AG09319 (cell line): ENCODE results near the gene TIPRL.
"Not testable (repeated sequence)": the region's sequence is repeated elsewhere in the genome, so short reads cannot be mapped to it uniquely, and the experiment has no call there.

Experiments used
- DNase-seq: peaks from one replicate; pipeline ENCODE4 v3.0.0-alpha.2; 2010; ENCODE audit warnings: low read depth; ENCODE audit errors: extremely low read depth
- TF ChIP-seq, protein P1 (sequence below): IDR thresholded peaks from 2 replicates; pipeline ENCODE4 v1.5.1; 2011; ENCODE audit warnings: low read depth, mild to moderate bottlenecking, inconsistent platforms, low read length, moderate library complexity

Gene TIPRL

GRCh38 chr1:168178227-168178637, 530 bp upstream of the TIPRL start:
- DNase-seq = no peak
- TF ChIP-seq, protein P1, sequence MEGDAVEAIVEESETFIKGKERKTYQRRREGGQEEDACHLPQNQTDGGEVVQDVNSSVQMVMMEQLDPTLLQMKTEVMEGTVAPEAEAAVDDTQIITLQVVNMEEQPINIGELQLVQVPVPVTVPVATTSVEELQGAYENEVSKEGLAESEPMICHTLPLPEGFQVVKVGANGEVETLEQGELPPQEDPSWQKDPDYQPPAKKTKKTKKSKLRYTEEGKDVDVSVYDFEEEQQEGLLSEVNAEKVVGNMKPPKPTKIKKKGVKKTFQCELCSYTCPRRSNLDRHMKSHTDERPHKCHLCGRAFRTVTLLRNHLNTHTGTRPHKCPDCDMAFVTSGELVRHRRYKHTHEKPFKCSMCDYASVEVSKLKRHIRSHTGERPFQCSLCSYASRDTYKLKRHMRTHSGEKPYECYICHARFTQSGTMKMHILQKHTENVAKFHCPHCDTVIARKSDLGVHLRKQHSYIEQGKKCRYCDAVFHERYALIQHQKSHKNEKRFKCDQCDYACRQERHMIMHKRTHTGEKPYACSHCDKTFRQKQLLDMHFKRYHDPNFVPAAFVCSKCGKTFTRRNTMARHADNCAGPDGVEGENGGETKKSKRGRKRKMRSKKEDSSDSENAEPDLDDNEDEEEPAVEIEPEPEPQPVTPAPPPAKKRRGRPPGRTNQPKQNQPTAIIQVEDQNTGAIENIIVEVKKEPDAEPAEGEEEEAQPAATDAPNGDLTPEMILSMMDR = no peak

GRCh38 chr1:168179438-168180147, 831 bp downstream of the TIPRL start:
- no peak for DNase-seq
- TF ChIP-seq, protein P1 = no peak

- no peak for DNase-seq
- TF ChIP-seq, protein P1 = no peak
Observed at GRCh38 chr1:168180148-168180524, 1.4 kb downstream of the TIPRL start.

DNA sequence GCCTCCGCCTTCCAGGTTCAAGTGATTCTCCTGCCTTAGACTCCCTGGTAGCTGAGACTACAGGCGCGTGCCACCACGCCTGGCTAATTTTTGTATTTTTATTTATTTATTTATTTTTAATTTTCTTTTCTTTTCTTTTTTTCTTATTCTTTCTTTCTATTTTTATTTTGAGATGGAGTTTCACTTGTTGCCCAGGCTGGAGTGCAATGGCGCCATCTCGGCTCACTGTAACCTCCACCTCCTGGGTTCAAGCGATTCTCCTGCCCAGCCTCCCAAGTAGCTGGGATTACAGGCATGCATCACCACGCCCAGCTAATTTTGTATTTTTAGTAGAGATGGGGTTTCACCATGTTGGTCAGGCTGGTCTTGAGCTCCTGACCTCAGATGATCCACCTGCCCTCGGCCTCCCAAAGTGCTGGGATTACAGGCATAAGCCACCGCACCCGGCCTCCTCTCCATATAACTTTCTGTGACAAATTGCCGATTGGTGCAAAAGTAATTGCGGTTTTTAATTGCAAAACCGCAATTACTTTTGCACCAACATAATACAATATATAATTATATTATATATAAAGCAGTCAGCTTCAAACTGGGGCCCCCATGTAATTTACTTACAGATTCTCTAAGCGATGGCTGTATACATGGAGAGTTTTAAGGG, 2.4 kb downstream of the TIPRL start:
- DNase-seq = not testable (repeated sequence)

GRCh38 chr1:168187177-168187576, 8.4 kb downstream of the TIPRL start:
- TF ChIP-seq, protein P1 = no peak
- no peak for DNase-seq

- TF ChIP-seq, protein P1 = no peak
- DNase-seq = no peak
Observed at GRCh38 chr1:168190403-168190802, 11.6 kb downstream of the TIPRL start.

GRCh38 chr1:168195199-168196135, 16.7 kb downstream of the TIPRL start:
- DNase-seq = no peak
- TF ChIP-seq, protein P1 = no peak
